Kidney (tissue), 14 donors: ENCODE results near the gene UBR3. TPM values are rescaled to one million over a fixed set of nuclear protein-coding genes. Genes with fewer than 3 reads are reported as not detected.
A peak's percentile ranks its signal among the peaks of the same experiment; 100 is the strongest.

Source experiments
- DNase-seq, 5 donors: peaks; one replicate each; pipeline ENCODE4 v3.0.0-alpha.2; 2013 to 2020
- FAIRE-seq: peaks from 2 replicates; lab custom pipeline; 2012; peaks lifted over from hg19 to GRCh38; lab: Jason Lieb, UNC
- H3K27ac ChIP-seq, 2 donors: one replicate each; pipeline ENCODE4 v1.7.0; 2013; ENCODE audit warnings: low read depth in 2 of 2, low read length in 2 of 2, inconsistent platforms in 1 of 2
- H3K27me3 ChIP-seq: one replicate; pipeline ENCODE4 v1.7.1; 2013; ENCODE audit warnings: low read length, inconsistent platforms; ENCODE audit not compliant: control insufficient read depth, insufficient read depth
- H3K36me3 ChIP-seq, 3 donors: one replicate each; pipeline versions ENCODE4 v1.7.0 to v1.7.1; 2013; ENCODE audit warnings: low read length in 3 of 3, control low read depth in 1 of 3, inconsistent platforms in 1 of 3; ENCODE audit not compliant: insufficient read depth in 3 of 3, control insufficient read depth in 2 of 3
- H3K4me1 ChIP-seq, 3 donors: one replicate each; pipeline versions ENCODE4 v1.7.0 to v1.7.1; 2013; ENCODE audit warnings: low read length in 3 of 3, inconsistent platforms in 1 of 3, low read depth in 1 of 3; ENCODE audit not compliant: control insufficient read depth in 2 of 3, insufficient read depth in 2 of 3
- H3K4me3 ChIP-seq, 3 donors: one replicate each; pipeline versions ENCODE4 v1.7.0 to v1.8.1; 2013; ENCODE audit warnings: low read length in 3 of 3, control low read depth in 1 of 3, inconsistent platforms in 1 of 3
- H3K9ac ChIP-seq, 3 donors: one replicate each; pipeline versions ENCODE4 v1.7.0 to v1.7.1; 2013; ENCODE audit warnings: low read length in 3 of 3, control low read depth in 1 of 3, inconsistent platforms in 1 of 3
- H3K9me3 ChIP-seq, 3 donors: one replicate each; pipeline versions ENCODE4 v1.7.0 to v1.7.1; 2013; ENCODE audit warnings: low read length in 3 of 3, control low read depth in 1 of 3, inconsistent platforms in 1 of 3; ENCODE audit not compliant: control insufficient read depth in 2 of 3, insufficient read depth in 1 of 3
- CTCF ChIP-seq: IDR thresholded peaks from 3 replicates; pipeline ENCODE4 v1.5.1; 2012; ENCODE audit warnings: mild to moderate bottlenecking, moderate library complexity, borderline replicate concordance; ENCODE audit not compliant: insufficient read depth; ENCODE audit errors: extremely low read depth
- intact Hi-C: fragments of 100-400 bp; cut with DNase I; formaldehyde crosslinking; loops from one replicate; pipeline ENCODE4 v1.11.1; 2022
- polyA plus RNA-seq: library from polyadenylated mRNA; stranded (reverse); fragments of 350-450 nt; fragmentation: Illumina TruSeq; extraction: RNeasy Lipid Tissue Mini Kit (QIAGEN cat#74804); gene quantifications from one replicate; pipeline ENCODE4 v1.2.3, GENCODE V29; 2014; ENCODE audit warnings: low read depth, low replicate concordance; ENCODE audit not compliant: insufficient read depth
- total RNA-seq: library from RNA; stranded (reverse); fragmentation: NEBNext Ultra II Directional; extraction: Animal tissue kit (Norgen Biotek cat#: 25700); gene quantifications from one replicate; pipeline ENCODE4 v1.2.1, GENCODE V29; 2021
- donor health status: control.
- donor health status: control.
- donor health status: control.
- donor health status: control.
- donor health status: control.
- donor health status: DM: yes; HTN: yes; CAD: no.
- donor health status: Normal renal cell carcinoma (clear cell type).

UBR3 gene
- total and polyA plus RNA-seq, 2 donors from 2014 or later = 10.2 to 41.0 TPM

GRCh38 chr2:169828141-169828811 is 1.0 kb downstream of the UBR3 start:
- DNase-seq (peak in 4 of 5 donors; percentile 20 to 59 (median 56)), FAIRE-seq (no peak)
- peak overlapping the region; percentile 79 to 82 (median 82) for H3K9ac ChIP-seq
- no peak for TF ChIP-seq CTCF
- intact Hi-C loops = no loop called here
- H3K9me3 ChIP-seq = no peaks in the 10 kb centered on the region
- H3K27ac ChIP-seq = peak overlapping the region; percentile 74 to 77
- peak overlapping the region; percentile 77 to 90 (median 86) for H3K4me3 ChIP-seq
- no peaks in the 10 kb centered on the region for H3K27me3 ChIP-seq
- peaks cover 0 to 13% (median 0%) of the 10 kb centered on the region in 3 donors for H3K4me1 ChIP-seq
- H3K36me3 ChIP-seq = no peaks in the 10 kb centered on the region

- FAIRE-seq (no peak), DNase-seq (no peak)
- no peak for TF ChIP-seq CTCF
- intact Hi-C loops = no loop called here
- Histone ChIP-seq H3K27me3 (no peaks in the 10 kb centered on the region), H3K9ac (no peak overlapping the region), H3K27ac (no peak overlapping the region), H3K4me1 (peaks cover 0 to 13% (median 3%) of the 10 kb centered on the region in 3 donors), H3K4me3 (no peak overlapping the region), H3K9me3 (no peaks in the 10 kb centered on the region), H3K36me3 (no peaks in the 10 kb centered on the region)
These were observed 7.1 kb downstream of the UBR3 start for GRCh38 chr2:169834401-169834800.

- Histone ChIP-seq H3K27ac (no peak overlapping the region), H3K27me3 (no peaks in the 10 kb centered on the region), H3K9me3 (no peaks in the 10 kb centered on the region), H3K4me3 (no peak overlapping the region), H3K4me1 (peaks cover 0 to 13% (median 6%) of the 10 kb centered on the region in 3 donors), H3K36me3 (peaks cover 0 to 3% (median 0%) of the 10 kb centered on the region in 3 donors), H3K9ac (no peak overlapping the region)
- intact Hi-C loops = no loop called here
- FAIRE-seq (no peak), DNase-seq (no peak)
- no peak for TF ChIP-seq CTCF
These were observed 11.7 kb downstream of the UBR3 start for GRCh38 chr2:169838743-169839489.
